Endothelial cell of umbilical vein (primary cell): ENCODE results near the gene NDUFB10.

Experiments used
- FOS ChIP-seq: IDR thresholded peaks from 2 replicates; pipeline ENCODE4 v1.6.1; 2011; ENCODE audit warnings: mild to moderate bottlenecking, low read length, moderate library complexity, borderline replicate concordance; ENCODE audit not compliant: insufficient read depth
- MYC ChIP-seq: IDR thresholded peaks from one replicate; pipeline ENCODE4 v1.6.1; 2011; ENCODE audit warnings: mild to moderate bottlenecking, low read depth, low read length
- POLR2A ChIP-seq: IDR thresholded peaks from 2 replicates; pipeline ENCODE4 v1.6.1; 2012; ENCODE audit warnings: low read depth, mild to moderate bottlenecking, control low read depth, low read length
- TF ChIP-seq, protein P1 (sequence below), 2 donors: IDR thresholded peaks; 1 replicate in 1 of 2; 2 replicates in 1 of 2; pipeline ENCODE4 v1.5.1; 2011; ENCODE audit warnings: low read length in 2 of 2, mild to moderate bottlenecking in 2 of 2, moderate library complexity in 2 of 2, control low read depth in 1 of 2, inconsistent platforms in 1 of 2, low read depth in 1 of 2; ENCODE audit not compliant: insufficient read depth in 1 of 2; ENCODE audit errors: extremely low read depth in 1 of 2

DNA sequence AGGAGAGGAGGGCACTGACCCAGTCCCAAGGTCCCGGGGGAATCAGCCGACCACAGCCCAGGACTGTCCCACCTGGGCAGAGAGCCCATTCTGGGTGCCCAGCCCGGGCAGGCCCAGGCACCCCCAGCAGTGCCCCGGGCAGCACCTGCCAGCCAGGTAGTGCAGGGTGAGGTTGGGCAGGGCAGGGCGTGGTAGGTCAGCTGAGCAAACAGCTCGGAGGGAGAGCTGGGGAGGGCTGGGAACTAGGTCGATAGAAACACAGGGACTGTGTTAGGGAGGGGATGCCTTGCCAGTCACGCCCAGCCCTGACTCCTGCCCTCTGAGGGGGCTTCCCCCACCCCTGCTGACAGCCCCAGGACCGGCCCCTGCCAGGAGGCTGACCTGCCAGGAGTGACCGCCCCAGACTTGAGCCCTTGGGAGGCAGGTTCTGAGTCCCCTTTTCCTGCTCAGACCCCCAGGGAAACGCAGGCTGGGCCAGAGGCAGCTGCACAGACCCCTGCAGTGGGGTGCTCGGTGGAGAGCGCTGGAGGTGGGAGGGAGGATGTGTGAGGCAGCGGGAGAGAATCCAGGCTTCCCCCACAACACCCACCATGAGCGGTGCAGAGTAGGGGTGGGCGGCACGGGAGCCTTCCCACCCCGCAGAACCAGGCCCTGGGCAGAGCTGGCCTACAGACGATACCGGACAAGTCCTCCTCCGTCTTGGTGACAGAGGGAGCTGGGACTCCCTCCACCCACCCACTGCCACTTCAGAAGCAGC is 45.8 kb upstream of the NDUFB10 start:
- TF ChIP-seq FOS (no peak), POLR2A (no peak), MYC (no peak)
- TF ChIP-seq, protein P1, sequence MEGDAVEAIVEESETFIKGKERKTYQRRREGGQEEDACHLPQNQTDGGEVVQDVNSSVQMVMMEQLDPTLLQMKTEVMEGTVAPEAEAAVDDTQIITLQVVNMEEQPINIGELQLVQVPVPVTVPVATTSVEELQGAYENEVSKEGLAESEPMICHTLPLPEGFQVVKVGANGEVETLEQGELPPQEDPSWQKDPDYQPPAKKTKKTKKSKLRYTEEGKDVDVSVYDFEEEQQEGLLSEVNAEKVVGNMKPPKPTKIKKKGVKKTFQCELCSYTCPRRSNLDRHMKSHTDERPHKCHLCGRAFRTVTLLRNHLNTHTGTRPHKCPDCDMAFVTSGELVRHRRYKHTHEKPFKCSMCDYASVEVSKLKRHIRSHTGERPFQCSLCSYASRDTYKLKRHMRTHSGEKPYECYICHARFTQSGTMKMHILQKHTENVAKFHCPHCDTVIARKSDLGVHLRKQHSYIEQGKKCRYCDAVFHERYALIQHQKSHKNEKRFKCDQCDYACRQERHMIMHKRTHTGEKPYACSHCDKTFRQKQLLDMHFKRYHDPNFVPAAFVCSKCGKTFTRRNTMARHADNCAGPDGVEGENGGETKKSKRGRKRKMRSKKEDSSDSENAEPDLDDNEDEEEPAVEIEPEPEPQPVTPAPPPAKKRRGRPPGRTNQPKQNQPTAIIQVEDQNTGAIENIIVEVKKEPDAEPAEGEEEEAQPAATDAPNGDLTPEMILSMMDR (IDR thresholded peaks at IDR 0.05; ENCODE audit: extremely low read depth in 1 of 2, insufficient read depth in 1 of 2, low read depth in 1 of 2, low read length in 2 of 2), result no peak
